ENCODE data around the gene SPSB1. TPM values are rescaled to one million over a fixed set of nuclear protein-coding genes. Genes with fewer than 3 reads are reported as not detected.

SPSB1 gene
- total RNA-seq, 1 donor, result 23.2 TPM

DNA sequence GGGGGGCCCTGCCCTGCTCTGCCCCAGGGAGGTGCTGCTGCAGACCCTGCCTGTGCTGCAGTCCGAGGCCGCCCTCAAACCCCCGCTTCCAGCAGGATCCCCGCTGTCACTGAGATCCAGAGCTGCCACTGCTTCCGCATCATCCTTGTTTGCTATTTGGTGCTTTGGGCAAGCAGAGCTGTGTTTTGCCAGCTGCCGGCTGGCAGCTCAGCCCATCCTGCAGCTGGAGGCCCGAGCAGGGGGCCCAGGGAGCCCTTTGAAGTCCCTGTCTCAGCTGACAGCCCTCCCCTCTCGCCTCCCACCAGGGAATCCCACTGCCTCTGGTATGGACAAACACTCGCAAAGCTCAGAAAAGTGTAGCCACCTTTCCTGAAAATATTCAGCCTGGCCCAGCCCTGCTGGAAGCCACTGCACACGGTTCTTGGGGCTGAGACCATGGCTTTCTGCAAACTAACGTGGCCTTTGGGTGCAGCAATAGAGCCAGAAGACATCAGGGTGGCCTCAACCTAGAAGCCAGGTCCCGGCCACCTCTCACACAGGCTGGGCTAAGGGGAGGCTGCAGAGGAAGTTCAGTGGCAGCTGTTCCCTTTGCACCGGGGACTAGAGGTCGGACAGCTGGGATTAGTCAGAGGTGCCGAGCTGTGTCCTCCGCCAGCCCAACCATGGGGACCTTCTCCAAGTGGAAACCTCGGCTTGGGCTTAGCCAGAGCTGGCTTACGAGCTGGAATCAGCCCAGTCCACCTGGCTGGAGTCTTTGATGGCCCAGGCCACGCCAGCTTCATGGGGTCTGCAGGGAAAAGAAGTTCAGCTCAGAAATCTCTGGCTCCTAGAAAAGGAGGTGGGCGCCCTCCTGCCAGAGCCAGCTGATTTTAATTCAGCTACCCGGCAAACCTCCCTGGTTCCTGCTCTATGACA is 107.1 kb downstream of the SPSB1 start:
- Histone ChIP-seq H3K4me1 (ENCODE audit: insufficient read depth, low read length) (peaks cover 26% of the 10 kb centered on the region), H3K27ac (ENCODE audit: low read depth, low read length) (no peak overlapping the region), H4K20me1 (ENCODE audit: insufficient read depth, low read length) (no peaks in the 10 kb centered on the region), H2AFZ (ENCODE audit: low read length) (peak overlapping the region; percentile 29), H3K79me2 (ENCODE audit: insufficient read depth, low read length) (no peaks in the 10 kb centered on the region), H3K4me3 (ENCODE audit: insufficient read depth, low read length) (no peak overlapping the region), H3K36me3 (ENCODE audit: insufficient read depth, low read length) (no peaks in the 10 kb centered on the region), H3K4me2 (ENCODE audit: insufficient read depth, low read length) (no peak overlapping the region), H3K27me3 (ENCODE audit: insufficient read depth, low read length) (no peaks in the 10 kb centered on the region), H3K9me3 (ENCODE audit: low read depth, low read length) (no peaks in the 10 kb centered on the region)
- TF ChIP-seq, protein P1, sequence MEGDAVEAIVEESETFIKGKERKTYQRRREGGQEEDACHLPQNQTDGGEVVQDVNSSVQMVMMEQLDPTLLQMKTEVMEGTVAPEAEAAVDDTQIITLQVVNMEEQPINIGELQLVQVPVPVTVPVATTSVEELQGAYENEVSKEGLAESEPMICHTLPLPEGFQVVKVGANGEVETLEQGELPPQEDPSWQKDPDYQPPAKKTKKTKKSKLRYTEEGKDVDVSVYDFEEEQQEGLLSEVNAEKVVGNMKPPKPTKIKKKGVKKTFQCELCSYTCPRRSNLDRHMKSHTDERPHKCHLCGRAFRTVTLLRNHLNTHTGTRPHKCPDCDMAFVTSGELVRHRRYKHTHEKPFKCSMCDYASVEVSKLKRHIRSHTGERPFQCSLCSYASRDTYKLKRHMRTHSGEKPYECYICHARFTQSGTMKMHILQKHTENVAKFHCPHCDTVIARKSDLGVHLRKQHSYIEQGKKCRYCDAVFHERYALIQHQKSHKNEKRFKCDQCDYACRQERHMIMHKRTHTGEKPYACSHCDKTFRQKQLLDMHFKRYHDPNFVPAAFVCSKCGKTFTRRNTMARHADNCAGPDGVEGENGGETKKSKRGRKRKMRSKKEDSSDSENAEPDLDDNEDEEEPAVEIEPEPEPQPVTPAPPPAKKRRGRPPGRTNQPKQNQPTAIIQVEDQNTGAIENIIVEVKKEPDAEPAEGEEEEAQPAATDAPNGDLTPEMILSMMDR (IDR thresholded peaks at IDR 0.05; ENCODE audit: extremely low read depth, low read depth, low read length), result no peak
- DNase-seq (ENCODE audit: insufficient read length, low spot score, missing footprints), result peak; percentile 63

DNA sequence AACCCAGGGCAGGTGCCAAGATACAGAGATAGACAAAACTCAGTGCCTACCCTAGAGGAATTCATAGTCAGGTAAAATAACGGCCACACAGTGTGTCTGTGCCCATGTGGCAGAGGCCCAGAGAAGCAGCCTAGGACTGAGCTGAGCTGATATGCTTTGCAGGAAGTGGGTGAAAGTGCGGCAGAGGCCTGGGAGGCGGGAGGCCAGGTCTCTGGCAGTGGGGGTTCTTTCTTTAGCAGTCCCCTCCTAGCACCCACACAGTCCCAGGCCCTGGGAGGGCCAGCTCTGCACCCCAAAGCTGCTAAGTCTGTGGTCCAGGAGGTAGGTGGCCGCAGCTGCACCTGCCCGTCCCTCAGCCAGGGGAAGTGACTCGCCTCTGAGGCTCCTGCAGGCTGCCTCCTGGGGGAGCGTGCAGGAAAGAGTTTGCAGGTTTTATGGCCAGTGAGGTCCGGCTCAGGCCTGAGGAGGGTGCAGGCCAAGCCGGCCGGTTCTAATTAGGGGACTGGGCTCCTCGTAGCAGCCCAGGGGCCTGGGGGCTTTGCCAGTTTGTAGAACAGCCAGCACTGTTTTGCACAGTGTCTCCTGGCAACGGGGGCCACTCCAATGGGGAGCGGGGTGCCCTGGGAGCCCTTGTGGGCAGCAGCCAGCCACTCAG is 107.9 kb downstream of the SPSB1 start:
- H3K4me2 ChIP-seq (ENCODE audit: insufficient read depth, low read length), result no peak overlapping the region
- no peaks in the 10 kb centered on the region for H3K79me2 ChIP-seq (ENCODE audit: insufficient read depth, low read length)
- H3K9me3 ChIP-seq (ENCODE audit: low read depth, low read length), result no peaks in the 10 kb centered on the region
- peak; percentile 77 for DNase-seq (ENCODE audit: insufficient read length, low spot score, missing footprints)
- no peak overlapping the region for H2AFZ ChIP-seq (ENCODE audit: low read length)
- H3K4me3 ChIP-seq (ENCODE audit: insufficient read depth, low read length), result no peak overlapping the region
- no peaks in the 10 kb centered on the region for H3K36me3 ChIP-seq (ENCODE audit: insufficient read depth, low read length)
- H4K20me1 ChIP-seq (ENCODE audit: insufficient read depth, low read length), result no peaks in the 10 kb centered on the region
- no peaks in the 10 kb centered on the region for H3K27me3 ChIP-seq (ENCODE audit: insufficient read depth, low read length)
- peaks cover 26% of the 10 kb centered on the region for H3K4me1 ChIP-seq (ENCODE audit: insufficient read depth, low read length)
- H3K27ac ChIP-seq (ENCODE audit: low read depth, low read length), result no peak overlapping the region
- TF ChIP-seq, protein P1 (IDR thresholded peaks at IDR 0.05; ENCODE audit: extremely low read depth, low read depth, low read length), result no peak

DNA sequence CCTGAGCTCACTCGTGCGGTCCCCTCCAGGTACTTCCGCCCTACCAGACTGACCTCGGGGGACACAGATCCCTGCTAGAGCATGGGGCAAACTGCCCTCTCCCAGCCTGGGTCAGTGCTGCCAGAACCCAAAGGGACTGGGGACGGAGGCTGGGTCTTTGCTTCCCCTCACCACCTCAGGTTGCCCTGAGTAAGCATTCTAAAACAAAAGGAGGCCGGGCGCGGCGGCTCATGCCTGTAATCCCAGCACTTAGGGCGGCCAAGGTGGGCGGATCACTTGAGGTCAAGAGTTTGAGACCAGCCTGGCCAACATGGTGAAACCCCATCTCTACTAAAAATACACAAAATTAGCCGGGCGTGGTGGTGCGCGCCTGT is 108.4 kb downstream of the SPSB1 start:
- Histone ChIP-seq H3K4me1 (ENCODE audit: insufficient read depth, low read length) (peaks cover 26% of the 10 kb centered on the region), H3K9me3 (ENCODE audit: low read depth, low read length) (no peaks in the 10 kb centered on the region), H3K4me2 (ENCODE audit: insufficient read depth, low read length) (no peak overlapping the region), H3K27me3 (ENCODE audit: insufficient read depth, low read length) (no peaks in the 10 kb centered on the region), H4K20me1 (ENCODE audit: insufficient read depth, low read length) (no peaks in the 10 kb centered on the region), H3K27ac (ENCODE audit: low read depth, low read length) (no peak overlapping the region), H3K36me3 (ENCODE audit: insufficient read depth, low read length) (no peaks in the 10 kb centered on the region), H3K79me2 (ENCODE audit: insufficient read depth, low read length) (no peaks in the 10 kb centered on the region), H2AFZ (ENCODE audit: low read length) (no peak overlapping the region), H3K4me3 (ENCODE audit: insufficient read depth, low read length) (no peak overlapping the region)
- no peak for DNase-seq (ENCODE audit: insufficient read length, low spot score, missing footprints)
- TF ChIP-seq, protein P1 (IDR thresholded peaks at IDR 0.05; ENCODE audit: extremely low read depth, low read depth, low read length), result no peak

DNA sequence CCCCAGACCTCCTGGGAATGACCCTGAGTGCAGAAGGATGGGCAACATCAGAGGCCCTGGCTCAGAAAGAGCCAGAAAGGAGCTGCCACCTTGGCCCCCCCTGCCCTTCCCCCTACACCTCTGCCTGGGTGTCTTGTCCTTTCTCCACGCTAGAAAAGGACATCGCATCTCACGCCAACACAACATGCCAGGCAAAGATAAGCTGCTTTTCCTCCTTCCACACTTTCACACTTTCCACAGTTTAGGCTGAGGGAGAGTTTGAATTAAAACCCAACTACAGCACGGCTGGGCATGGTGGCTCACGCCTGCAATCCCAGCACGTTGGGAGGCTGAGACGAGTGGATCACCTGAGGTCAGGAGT is 109.5 kb downstream of the SPSB1 start:
- TF ChIP-seq, protein P1 (IDR thresholded peaks at IDR 0.05; ENCODE audit: extremely low read depth, low read depth, low read length), result no peak
- H3K4me1 ChIP-seq (ENCODE audit: insufficient read depth, low read length), result peaks cover 26% of the 10 kb centered on the region
- H3K36me3 ChIP-seq (ENCODE audit: insufficient read depth, low read length), result no peaks in the 10 kb centered on the region
- H3K27me3 ChIP-seq (ENCODE audit: insufficient read depth, low read length), result no peaks in the 10 kb centered on the region
- no peaks in the 10 kb centered on the region for H3K9me3 ChIP-seq (ENCODE audit: low read depth, low read length)
- H3K79me2 ChIP-seq (ENCODE audit: insufficient read depth, low read length), result no peaks in the 10 kb centered on the region
- H4K20me1 ChIP-seq (ENCODE audit: insufficient read depth, low read length), result no peaks in the 10 kb centered on the region
- H2AFZ ChIP-seq (ENCODE audit: low read length), result no peak overlapping the region
- H3K4me3 ChIP-seq (ENCODE audit: insufficient read depth, low read length), result no peak overlapping the region
- peak; percentile 59 for DNase-seq (ENCODE audit: insufficient read length, low spot score, missing footprints)
- peak overlapping the region; percentile 29 for H3K4me2 ChIP-seq (ENCODE audit: insufficient read depth, low read length)
- peak overlapping the region; percentile 41 for H3K27ac ChIP-seq (ENCODE audit: low read depth, low read length)
